HEK293 (cell line): ENCODE data around the gene INSRR.

Source experiments
- CTCF ChIA-PET: fragments of 350-600 bp; formaldehyde crosslinking; extraction: SDS; loops from one replicate; lab custom pipeline; 2021; ENCODE audit warnings: antibody characterized with exemption; lab: Yijun Ruan, JAX
- POLR2A ChIA-PET: fragments of 300-600 bp; formaldehyde crosslinking; extraction: SDS; loops from one replicate; lab custom pipeline; 2020; ENCODE audit warnings: antibody characterized with exemption, inconsistent platforms; lab: Yijun Ruan, JAX
- H3K27ac ChIP-seq: fragments of 200-500 bp; sonication (Bioruptor generic); 2 replicates; pipeline ENCODE4 v1.5.1; 2014; ENCODE audit warnings: low read depth, low read length, control low read depth, inconsistent platforms; ENCODE audit errors: extremely low read depth
- H3K36me3 ChIP-seq, 2 experiments: fragments of 200-500 bp in 1 of 2; sonication (Bioruptor generic) in 1 of 2; 1 replicate in 1 of 2; 2 replicates in 1 of 2; pipeline ENCODE4 v1.5.1; 2014 to 2017; ENCODE audit warnings: inconsistent platforms in 2 of 2, low read length in 2 of 2; ENCODE audit not compliant: control insufficient read depth in 2 of 2, insufficient read depth in 1 of 2
- H3K4me1 ChIP-seq: fragments of 200-500 bp; sonication (Bioruptor generic); 2 replicates; pipeline ENCODE4 v1.5.1; 2014; ENCODE audit warnings: mild to moderate bottlenecking, low read length, inconsistent platforms; ENCODE audit not compliant: control insufficient read depth, insufficient read depth
- H3K4me3 ChIP-seq: 2 replicates; pipeline ENCODE4 v1.5.1; 2011; ENCODE audit warnings: low read depth, mild to moderate bottlenecking, control low read depth, low read length, moderate library complexity
- H3K9me3 ChIP-seq: fragments of 200-500 bp; sonication (Bioruptor generic); 2 replicates; pipeline ENCODE4 v1.5.1; 2014; ENCODE audit warnings: low read depth, low read length, inconsistent platforms; ENCODE audit not compliant: control insufficient read depth, insufficient read depth
- IKZF3 ChIP-seq: fragments of 450-650 bp; IDR thresholded peaks from 2 replicates; pipeline ENCODE4 v1.5.0; 2018; ENCODE audit warnings: missing biosample characterization, mild to moderate bottlenecking, missing genetic modification characterization, moderate library complexity
- KLF1 ChIP-seq: fragments of 450-650 bp; formaldehyde crosslinking; IDR thresholded peaks from 2 replicates; pipeline ENCODE4 v1.5.1; 2016; ENCODE audit warnings: missing biosample characterization, missing genetic modification characterization
- OSR2 ChIP-seq: fragments of 450-650 bp; formaldehyde crosslinking; IDR thresholded peaks from 2 replicates; pipeline ENCODE4 v1.5.1; 2016; ENCODE audit warnings: missing biosample characterization, missing genetic modification characterization
- TRIM28 ChIP-seq: IDR thresholded peaks from 2 replicates; pipeline ENCODE4 v1.6.1; 2011; ENCODE audit warnings: low read length, control low read depth, borderline replicate concordance
- ZBTB8A ChIP-seq: fragments of 450-650 bp; formaldehyde crosslinking; IDR thresholded peaks from 2 replicates; pipeline ENCODE4 v1.5.1; 2016; ENCODE audit warnings: missing biosample characterization, missing genetic modification characterization
- ZEB2 ChIP-seq: fragments of 450-650 bp; formaldehyde crosslinking; IDR thresholded peaks from 2 replicates; pipeline ENCODE4 v1.5.1; 2016; ENCODE audit warnings: missing biosample characterization, missing genetic modification characterization
- ZNF133 ChIP-seq: fragments of 450-650 bp; formaldehyde crosslinking; IDR thresholded peaks from 2 replicates; pipeline ENCODE4 v1.5.1; 2016; ENCODE audit warnings: missing biosample characterization, missing genetic modification characterization
- ZNF214 ChIP-seq: fragments of 450-650 bp; formaldehyde crosslinking; IDR thresholded peaks from 2 replicates; pipeline ENCODE4 v1.5.1; 2017; ENCODE audit warnings: missing biosample characterization, mild to moderate bottlenecking, missing genetic modification characterization, borderline replicate concordance
- ZNF221 ChIP-seq: fragments of 450-650 bp; formaldehyde crosslinking; IDR thresholded peaks from 2 replicates; pipeline ENCODE4 v1.5.1; 2017; ENCODE audit warnings: missing biosample characterization, missing genetic modification characterization, borderline replicate concordance
- ZNF529 ChIP-seq: fragments of 450-650 bp; formaldehyde crosslinking; IDR thresholded peaks from 2 replicates; pipeline ENCODE4 v1.5.1; 2017; ENCODE audit warnings: missing genetic modification characterization, missing biosample characterization; ENCODE audit not compliant: insufficient replicate concordance
- ZNF792 ChIP-seq: fragments of 450-650 bp; formaldehyde crosslinking; IDR thresholded peaks from 2 replicates; pipeline ENCODE4 v1.5.1; 2016; ENCODE audit warnings: missing biosample characterization, missing genetic modification characterization
- TF ChIP-seq, protein P1 (sequence below): fragments of 450-650 bp; formaldehyde crosslinking; conservative IDR thresholded peaks from 2 replicates; pipeline ENCODE4 v1.5.1; 2016; ENCODE audit warnings: low read depth, missing biosample characterization, missing genetic modification characterization
- TF ChIP-seq, protein P2 (sequence below): fragments of 450-650 bp; formaldehyde crosslinking; IDR thresholded peaks from 2 replicates; pipeline ENCODE4 v1.5.1; 2016; ENCODE audit warnings: missing biosample characterization, missing genetic modification characterization
- TF ChIP-seq, protein P3 (sequence below): fragments of 450-650 bp; formaldehyde crosslinking; IDR thresholded peaks from 2 replicates; pipeline ENCODE4 v1.5.1; 2017; ENCODE audit warnings: missing biosample characterization, mild to moderate bottlenecking, missing genetic modification characterization, moderate library complexity

INSRR gene

DNA sequence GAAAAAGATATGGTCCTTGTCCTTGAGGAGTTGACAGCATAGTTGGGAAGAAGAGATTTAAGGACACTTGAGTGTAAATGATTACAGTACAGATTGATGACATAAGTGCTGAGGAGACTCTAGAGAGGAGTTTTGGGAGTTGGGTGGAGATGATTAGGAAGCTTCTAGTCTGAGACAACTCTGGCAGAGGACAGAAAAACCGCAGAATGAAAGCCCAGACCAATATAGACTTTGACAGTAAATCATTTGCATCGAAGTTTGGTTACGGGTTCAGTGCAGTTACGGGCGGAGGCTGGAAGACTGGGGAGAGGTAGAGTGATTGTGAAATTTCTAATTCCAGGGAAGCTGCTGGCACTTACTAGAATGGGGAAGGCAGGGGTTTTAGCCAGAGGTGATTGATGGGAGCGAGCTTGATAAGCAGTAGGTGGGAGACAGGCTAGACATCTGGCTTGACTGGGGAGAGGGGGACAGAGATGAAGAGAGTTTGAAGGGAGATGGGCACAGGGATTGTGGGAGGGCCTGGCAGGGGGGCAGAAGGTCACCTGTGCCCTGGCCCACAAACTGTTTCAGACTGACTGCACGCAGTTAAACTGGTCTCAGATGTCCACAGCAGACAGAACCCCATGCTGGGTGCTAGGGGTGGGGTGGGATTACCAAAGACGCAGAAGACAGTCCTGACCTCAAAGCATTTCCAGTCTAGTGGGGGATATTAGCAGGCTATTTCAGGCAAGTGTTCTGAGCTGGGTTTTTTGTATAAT is 62.4 kb downstream of the INSRR start (continued):
- TF ChIP-seq KLF1: no peak
- TF ChIP-seq ZEB2 (tag by site-specific recombination): no peak
- no peak for TF ChIP-seq ZNF792 (tag by site-specific recombination)
- TF ChIP-seq, protein P1, sequence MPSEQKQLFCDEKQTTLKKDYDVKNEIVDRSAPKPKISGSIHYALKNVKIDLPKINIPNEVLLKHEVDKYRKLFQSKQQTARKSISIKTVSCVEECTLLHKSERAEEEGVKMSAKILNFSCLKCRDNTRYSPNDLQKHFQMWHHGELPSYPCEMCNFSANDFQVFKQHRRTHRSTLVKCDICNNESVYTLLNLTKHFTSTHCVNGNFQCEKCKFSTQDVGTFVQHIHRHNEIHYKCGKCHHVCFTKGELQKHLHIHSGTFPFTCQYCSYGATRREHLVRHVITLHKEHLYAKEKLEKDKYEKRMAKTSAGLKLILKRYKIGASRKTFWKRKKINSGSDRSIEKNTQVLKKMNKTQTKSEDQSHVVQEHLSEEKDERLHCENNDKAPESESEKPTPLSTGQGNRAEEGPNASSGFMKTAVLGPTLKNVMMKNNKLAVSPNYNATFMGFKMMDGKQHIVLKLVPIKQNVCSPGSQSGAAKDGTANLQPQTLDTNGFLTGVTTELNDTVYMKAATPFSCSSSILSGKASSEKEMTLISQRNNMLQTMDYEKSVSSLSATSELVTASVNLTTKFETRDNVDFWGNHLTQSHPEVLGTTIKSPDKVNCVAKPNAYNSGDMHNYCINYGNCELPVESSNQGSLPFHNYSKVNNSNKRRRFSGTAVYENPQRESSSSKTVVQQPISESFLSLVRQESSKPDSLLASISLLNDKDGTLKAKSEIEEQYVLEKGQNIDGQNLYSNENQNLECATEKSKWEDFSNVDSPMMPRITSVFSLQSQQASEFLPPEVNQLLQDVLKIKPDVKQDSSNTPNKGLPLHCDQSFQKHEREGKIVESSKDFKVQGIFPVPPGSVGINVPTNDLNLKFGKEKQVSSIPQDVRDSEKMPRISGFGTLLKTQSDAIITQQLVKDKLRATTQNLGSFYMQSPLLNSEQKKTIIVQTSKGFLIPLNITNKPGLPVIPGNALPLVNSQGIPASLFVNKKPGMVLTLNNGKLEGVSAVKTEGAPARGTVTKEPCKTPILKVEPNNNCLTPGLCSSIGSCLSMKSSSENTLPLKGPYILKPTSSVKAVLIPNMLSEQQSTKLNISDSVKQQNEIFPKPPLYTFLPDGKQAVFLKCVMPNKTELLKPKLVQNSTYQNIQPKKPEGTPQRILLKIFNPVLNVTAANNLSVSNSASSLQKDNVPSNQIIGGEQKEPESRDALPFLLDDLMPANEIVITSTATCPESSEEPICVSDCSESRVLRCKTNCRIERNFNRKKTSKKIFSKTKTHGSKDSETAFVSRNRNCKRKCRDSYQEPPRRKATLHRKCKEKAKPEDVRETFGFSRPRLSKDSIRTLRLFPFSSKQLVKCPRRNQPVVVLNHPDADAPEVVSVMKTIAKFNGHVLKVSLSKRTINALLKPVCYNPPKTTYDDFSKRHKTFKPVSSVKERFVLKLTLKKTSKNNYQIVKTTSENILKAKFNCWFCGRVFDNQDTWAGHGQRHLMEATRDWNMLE (tag by site-specific recombination): no peak
- no peak for TF ChIP-seq ZBTB8A (tag by site-specific recombination)
- TF ChIP-seq IKZF3 (tag by site-specific recombination): 0 out of 2 replicates have a peak, but pooled peaks have one; percentile 21
- TF ChIP-seq, protein P2, sequence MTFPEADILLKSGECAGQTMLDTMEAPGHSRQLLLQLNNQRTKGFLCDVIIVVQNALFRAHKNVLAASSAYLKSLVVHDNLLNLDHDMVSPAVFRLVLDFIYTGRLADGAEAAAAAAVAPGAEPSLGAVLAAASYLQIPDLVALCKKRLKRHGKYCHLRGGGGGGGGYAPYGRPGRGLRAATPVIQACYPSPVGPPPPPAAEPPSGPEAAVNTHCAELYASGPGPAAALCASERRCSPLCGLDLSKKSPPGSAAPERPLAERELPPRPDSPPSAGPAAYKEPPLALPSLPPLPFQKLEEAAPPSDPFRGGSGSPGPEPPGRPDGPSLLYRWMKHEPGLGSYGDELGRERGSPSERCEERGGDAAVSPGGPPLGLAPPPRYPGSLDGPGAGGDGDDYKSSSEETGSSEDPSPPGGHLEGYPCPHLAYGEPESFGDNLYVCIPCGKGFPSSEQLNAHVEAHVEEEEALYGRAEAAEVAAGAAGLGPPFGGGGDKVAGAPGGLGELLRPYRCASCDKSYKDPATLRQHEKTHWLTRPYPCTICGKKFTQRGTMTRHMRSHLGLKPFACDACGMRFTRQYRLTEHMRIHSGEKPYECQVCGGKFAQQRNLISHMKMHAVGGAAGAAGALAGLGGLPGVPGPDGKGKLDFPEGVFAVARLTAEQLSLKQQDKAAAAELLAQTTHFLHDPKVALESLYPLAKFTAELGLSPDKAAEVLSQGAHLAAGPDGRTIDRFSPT (tag by site-specific recombination): no peak

DNA sequence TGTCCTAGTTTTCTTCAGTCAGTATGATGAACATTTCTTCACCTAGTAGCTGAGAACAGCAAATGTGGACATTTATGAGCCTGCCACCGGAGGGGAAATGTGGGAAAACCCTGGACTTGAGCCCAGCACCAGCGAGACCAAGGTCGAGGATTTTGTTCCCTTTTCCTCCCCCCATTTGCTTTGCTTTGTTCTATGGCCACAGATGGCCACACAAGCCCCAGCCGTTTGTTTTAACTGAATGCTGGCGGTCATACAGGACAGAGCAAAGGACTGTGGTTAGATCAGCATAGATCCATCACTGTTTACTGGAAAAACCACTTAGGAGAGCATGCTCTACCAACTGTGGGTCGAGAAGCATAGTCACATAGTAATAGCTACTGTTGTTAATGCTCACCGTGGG is 63.1 kb downstream of the INSRR start:
- Histone ChIP-seq H3K4me3 (no peak overlapping the region), H3K27ac (no peak overlapping the region), H3K36me3 (peaks cover 43 to 97% of the 10 kb centered on the region in 2 experiments), H3K4me1 (no peaks in the 10 kb centered on the region), H3K9me3 (no peaks in the 10 kb centered on the region)
- POLR2A ChIA-PET: interaction anchor here (0.6 to 1.6 kb wide), 2 partner anchors 29 to 871 kb away, joined by 3 to 4 read pairs; partner anchors contain the start of gene PRCC
- TF ChIP-seq, protein P3, sequence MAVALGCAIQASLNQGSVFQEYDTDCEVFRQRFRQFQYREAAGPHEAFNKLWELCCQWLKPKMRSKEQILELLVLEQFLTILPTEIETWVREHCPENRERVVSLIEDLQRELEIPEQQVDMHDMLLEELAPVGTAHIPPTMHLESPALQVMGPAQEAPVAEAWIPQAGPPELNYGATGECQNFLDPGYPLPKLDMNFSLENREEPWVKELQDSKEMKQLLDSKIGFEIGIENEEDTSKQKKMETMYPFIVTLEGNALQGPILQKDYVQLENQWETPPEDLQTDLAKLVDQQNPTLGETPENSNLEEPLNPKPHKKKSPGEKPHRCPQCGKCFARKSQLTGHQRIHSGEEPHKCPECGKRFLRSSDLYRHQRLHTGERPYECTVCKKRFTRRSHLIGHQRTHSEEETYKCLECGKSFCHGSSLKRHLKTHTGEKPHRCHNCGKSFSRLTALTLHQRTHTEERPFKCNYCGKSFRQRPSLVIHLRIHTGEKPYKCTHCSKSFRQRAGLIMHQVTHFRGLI: peak; percentile 71
- TF ChIP-seq OSR2 (tag by site-specific recombination) (peak; percentile 72; the same call in 1 of the 2 replicates), IKZF3 (tag by site-specific recombination) (no peak)
- CTCF ChIA-PET: interaction anchor here (0.7 to 7.7 kb wide), 12 partner anchors 10 to 110 kb away, joined by 3 to 80 read pairs (median 5); partner anchors contain the start of genes INSRR, METTL25B and NTRK1

DNA sequence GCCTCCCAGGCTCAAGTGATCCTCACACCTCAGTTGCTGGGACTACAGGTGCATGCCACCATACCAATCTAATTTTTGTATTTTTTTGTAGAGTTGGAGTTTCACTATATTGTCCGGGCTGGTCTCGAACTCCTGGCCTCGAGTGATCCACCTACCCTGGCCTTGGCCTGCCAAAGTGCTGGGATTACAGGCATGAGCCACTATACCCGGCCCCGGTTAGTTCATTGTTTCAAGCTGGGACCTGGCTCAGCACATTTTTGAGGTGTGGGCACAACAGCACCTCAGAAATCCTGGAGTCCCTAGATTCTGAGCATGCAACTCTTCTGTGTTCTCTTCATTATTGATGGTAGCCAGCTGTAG is 63.6 kb downstream of the INSRR start:
- no peak for TF ChIP-seq ZNF133 (tag by site-specific recombination)
- TF ChIP-seq TRIM28: no peak
- TF ChIP-seq ZNF529: no peak
- no peak for TF ChIP-seq ZNF214 (tag by site-specific recombination)
- TF ChIP-seq ZNF221 (tag by site-specific recombination): no peak
- POLR2A ChIA-PET: interaction anchor here (0.6 to 1.6 kb wide), 2 partner anchors 28 to 871 kb away, joined by 3 to 4 read pairs; partner anchors contain the start of gene PRCC
- Histone ChIP-seq H3K27ac (no peak overlapping the region), H3K36me3 (peaks cover 46 to 95% of the 10 kb centered on the region in 2 experiments), H3K4me1 (no peaks in the 10 kb centered on the region), H3K9me3 (no peaks in the 10 kb centered on the region), H3K4me3 (no peak overlapping the region)
- CTCF ChIA-PET: interaction anchor here (0.7 to 7.7 kb wide), 10 partner anchors 16 to 136 kb away, joined by 3 to 80 read pairs (median 5); partner anchors contain the start of genes INSRR and NTRK1
